Activated gamma-delta T cell treated with Interleukin-2 at 50 U/mL for 16 hours (primary cell): ENCODE measurements around the gene C2CD3.
"Not testable (repeated sequence)": the region's sequence is repeated elsewhere in the genome, so short reads cannot be mapped to it uniquely, and the experiment has no call there.

Experiments used
- DNase-seq: peaks from one replicate; pipeline ENCODE4 v3.0.0-alpha.2; 2020

C2CD3 gene

DNA sequence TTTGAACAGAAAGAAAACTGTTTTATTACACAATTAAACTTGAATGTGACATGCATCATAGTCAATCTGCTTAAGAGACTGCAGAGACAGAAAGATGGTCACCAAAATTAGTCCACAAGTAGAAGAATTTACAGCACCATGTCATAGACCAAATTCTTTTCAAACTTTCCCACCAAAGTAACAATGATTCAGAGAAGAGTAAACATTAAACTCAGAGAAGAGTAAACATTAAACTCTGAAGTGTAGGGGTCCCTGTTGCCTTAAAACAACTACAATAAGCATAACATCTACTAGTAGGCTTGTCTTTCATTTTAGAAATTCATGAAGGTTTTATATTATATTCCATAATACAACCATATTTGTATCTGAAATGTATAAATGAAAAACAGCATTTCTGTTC lies 104.1 kb downstream of the C2CD3 start:
- not testable (repeated sequence) for DNase-seq

GRCh38 chr11:74065534-74065933 lies 105.3 kb downstream of the C2CD3 start:
- not testable (repeated sequence) for DNase-seq

DNA sequence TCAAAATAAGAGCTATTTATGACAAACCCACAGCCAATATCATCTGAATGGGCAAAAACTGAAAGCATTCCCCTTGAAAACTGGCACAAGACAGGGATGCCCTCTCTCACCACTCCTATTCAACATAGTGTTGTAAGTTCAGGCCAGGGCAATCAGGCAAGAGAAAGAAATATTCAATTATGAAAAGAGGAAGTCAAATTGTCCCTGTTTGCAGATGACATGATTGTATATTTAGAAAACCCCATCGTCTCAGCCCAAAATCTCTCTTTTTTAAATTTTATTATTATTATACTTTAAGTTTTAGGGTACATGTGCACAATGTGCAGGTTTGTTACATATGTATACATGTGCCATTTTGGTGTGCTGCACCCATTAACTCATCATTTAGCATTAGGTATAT lies 107.2 kb downstream of the C2CD3 start:
- not testable (repeated sequence) for DNase-seq

- DNase-seq: not testable (repeated sequence)
Measured at GRCh38 chr11:74061599-74061998, 109.2 kb downstream of the C2CD3 start.

- DNase-seq: no peak
Measured at GRCh38 chr11:74057249-74058151, 113.3 kb downstream of the C2CD3 start.

DNA sequence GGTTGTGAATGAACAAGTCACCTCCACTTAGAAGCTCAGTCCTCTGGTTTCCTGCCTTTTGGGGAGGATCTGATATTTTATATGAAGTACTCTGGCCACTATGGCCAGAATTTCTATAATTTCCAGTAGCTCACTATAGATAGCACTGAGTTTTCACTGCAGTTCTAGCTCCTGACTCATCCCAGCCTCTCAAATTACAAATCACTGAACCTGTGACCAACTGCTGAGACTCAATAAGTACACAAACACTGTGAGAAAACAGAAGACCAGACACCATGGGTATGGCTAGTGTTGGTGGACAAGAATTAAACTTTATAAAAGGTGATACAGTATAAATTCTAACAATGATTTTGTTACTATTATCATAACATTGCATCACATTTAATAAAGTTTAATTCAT lies 114.9 kb downstream of the C2CD3 start:
- DNase-seq: no peak

- no peak for DNase-seq
Measured at GRCh38 chr11:74050465-74050864, 120.3 kb downstream of the C2CD3 start.

DNA sequence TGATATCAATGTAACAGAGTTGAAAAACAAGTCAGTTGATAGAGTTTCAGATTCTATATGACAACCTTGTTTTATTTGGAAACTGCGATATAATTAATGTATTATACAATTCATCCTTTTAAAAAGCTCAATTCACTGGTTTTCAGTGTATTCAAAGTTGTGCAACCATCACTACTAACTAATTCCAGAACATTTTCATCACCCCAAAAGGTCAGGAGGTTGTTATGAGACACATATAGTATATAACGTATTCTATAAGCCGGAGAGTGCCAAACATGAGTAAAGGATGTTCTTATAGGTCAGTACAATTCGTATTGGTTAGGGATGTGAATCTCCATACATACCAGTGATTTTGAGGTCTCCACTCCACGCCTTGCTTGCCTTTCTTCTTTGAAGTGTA lies 121.8 kb downstream of the C2CD3 start:
- no peak for DNase-seq

GRCh38 chr11:74044538-74044937 lies 126.3 kb downstream of the C2CD3 start:
- no peak for DNase-seq

DNA sequence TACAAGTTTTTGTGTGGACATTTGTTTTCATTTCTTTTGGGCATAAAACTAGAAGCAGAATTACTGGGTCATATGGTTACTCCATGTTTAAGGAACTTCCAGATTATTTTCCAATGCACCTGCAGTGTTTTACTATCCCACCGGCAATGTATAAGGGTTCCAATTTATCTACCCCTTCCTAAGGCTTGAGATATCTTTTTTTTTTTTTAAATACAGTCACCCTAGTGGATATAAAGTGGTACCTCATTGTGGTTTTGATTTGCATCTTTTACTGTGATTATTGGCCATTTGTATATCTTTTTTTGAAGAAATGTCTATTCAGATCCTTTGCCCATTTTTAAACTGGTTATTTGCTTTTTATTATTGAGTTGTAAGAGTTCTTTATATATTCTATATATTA lies 127.4 kb downstream of the C2CD3 start:
- no peak for DNase-seq

DNA sequence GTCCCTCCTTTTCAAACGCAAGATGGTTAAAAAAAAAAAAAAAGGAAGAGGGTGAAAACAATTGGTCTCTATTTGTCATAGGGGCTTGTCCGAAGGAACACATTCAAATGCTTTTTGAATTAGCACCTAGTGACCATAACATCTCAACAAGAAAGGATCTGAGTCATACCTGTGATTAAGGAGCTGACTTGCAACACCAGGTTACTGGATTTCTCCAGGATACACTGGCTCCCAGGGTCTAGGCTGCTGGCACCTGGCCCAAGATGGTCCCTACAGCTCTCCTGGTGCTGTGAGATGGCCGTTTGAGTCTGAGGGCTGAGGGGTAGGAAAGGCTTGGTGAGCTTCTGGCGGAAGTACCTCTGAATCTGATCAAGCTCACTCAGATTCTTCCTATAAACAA lies 133.5 kb downstream of the C2CD3 start:
- DNase-seq: no peak

DNA sequence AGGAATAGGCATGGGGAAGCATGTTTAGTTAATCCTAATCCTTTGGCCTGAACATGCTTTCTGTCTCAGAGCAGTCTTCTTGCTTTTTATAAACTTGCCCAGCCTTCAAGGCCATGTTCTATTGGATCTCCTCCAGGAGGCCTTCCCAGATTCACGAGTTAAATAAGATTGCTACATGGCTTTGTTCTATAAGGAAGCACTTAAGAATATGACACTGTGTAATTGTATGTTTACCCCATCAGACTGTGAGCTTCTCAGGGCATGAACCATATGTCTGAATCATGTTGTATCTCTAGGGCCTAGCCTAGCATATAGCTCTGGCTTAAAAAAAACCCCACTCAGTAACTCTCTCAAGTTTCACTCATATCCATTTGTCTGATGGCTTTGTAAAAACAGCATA lies 135.5 kb downstream of the C2CD3 start:
- no peak for DNase-seq

DNA sequence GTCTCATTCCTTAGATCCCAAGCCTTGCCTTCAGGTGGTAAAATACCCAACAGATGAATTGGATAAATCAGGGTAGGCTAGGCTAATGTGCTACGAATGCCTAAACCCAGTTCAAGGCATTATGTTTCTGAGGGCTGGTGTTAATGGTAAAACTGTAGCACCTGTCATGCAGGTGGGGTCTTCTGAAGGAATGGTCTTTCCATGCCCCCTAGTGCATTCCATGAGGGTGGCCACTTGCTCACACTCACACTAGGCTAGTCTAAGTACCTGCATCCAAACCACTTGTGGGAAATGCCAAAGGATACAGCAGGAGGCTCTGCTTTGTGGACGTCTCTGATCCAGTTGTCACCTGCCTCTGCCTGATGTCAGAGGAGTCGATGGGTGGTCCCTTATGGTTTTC lies 137.8 kb downstream of the C2CD3 start:
- DNase-seq: peak; percentile 22

DNA sequence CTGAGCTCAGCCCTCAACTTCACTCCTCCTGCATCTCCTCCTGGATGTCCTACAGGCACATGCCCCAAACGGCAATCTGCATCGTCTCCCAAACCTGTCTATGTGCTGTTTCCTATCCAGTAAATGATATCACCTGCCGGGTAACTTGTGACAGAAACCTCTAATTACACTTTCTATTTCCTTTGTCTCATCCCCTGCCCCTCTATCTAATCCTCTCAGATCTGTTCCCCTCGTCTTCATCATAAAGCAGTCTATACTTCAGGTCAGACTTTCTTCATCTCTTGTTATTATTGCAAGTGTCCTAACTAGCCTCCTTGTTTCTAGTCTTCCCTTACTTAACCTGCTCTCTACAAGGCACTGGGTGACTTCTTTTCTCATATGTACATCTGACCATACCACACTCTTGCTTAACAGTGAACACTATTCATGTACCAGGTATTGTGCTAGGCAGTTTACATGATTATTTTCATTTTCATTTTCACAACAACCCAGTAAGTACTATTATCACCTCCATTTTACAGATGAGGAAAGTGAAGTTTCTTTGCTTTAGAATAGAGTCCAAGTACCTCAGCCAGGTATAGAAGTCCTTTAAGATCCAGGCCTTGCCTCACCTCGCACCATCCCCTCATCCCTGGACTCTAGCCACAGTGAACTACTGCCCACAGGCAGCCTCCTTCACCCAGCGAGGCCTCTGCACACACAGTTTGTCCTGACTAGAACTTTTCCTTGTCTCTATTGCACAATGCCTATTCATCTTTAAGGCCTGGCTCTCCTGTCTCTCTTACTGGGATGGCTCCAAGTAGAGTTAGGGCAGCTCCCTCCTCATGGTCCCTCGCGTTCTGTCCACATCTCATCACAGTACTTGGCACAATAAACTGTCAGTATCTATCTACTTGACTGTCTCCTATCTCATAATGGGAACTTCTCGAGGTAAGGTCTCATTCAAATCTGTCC lies 139.8 kb downstream of the C2CD3 start:
- DNase-seq: no peak

GRCh38 chr11:74025467-74026166 lies 145.2 kb downstream of the C2CD3 start:
- no peak for DNase-seq

DNA sequence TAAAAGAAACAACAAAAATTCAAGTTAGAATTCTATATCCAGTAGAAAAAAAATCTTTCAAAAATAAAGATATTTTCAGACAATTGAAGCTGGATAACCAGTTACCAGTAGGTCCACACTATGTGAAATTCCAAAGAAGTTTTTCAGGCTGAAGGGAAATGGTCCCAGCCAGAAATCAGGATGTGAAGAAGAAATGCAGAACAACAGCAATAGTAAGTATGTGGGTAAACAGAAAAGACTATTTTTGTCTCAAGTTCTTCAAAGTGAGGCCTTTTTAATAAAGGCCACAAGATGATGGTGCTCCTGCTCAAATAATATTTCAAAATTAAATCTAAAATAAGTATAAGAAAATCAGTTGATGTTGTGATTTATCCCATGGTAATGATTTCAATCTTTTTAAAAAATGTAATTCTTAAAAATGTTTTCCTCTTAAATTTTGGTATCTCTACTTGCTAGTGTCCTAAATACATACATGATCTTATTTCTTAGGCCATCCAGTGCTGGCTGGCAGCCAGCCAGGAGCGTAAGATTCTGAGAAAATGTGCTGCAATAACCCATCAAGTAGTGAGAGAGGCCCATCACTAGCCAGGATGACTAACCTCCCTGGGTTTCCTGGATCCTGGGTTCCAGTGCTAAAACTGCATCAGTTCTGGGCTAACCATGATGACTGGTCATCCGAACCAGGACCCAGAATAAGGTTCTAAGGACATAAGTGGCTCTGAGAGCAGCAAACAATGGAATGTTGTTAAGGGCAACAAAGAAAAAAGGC lies 146.4 kb downstream of the C2CD3 start:
- DNase-seq: no peak

DNA sequence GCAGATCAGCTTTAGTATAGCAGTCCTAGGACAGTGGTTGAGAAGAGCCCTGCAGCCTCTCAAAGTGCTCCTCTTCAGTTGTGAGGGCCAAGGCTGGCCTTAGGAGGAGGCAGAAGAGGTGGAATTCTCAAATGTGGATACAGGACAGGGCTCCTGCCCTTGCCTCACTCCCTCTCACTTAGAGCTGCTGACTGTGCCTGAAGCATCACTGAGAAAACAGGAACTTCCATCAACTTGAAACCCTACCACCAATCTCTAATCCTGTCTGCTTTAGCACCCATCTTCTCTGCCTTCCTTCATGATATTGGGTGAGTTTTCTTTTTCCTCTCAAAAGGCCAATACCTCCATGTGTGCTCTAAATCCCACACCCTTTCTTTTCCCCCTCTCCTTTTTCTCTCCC lies 147.5 kb downstream of the C2CD3 start:
- DNase-seq: no peak

- DNase-seq: no peak
Measured at GRCh38 chr11:74022546-74022945, 148.3 kb downstream of the C2CD3 start.

DNA sequence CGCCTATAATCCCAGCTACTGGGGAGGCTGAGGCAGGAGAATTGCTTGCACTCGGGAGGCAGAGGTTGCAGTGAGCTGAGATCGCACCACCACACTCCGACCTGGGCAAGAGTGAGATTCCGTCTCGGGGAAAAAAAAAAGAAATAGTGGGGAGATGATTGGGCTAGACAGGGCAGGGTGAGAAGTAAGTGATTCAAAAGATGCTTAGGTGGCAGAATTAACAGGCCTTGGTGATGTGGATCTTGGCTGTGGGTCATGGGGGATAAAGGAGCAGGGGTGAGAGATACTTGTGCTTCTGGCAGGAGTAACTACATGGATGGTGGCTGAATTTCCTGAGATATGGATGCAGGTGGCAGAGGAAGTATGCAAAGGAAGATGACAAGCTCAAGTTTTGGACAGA lies 148.8 kb downstream of the C2CD3 start:
- DNase-seq: no peak

DNA sequence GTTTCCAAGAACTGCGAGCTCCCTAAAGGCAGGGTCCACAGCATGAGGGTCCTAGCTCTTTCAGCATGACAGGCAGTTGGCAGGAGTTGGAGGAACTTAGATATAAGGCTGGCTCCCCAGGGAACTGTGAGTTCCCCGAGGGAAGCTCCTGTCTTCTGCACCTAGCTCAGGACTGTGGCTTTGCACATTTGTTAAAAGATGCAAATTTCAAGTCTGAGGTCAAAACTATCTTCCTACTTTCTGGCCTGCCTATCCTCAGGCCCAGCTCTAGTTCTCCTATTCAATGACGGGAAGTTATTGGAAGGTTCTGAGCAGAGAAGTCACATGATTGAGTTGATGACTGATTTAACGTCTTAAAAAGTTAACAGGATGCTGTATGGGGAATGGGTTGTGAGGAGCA lies 150.3 kb downstream of the C2CD3 start:
- no peak for DNase-seq

DNA sequence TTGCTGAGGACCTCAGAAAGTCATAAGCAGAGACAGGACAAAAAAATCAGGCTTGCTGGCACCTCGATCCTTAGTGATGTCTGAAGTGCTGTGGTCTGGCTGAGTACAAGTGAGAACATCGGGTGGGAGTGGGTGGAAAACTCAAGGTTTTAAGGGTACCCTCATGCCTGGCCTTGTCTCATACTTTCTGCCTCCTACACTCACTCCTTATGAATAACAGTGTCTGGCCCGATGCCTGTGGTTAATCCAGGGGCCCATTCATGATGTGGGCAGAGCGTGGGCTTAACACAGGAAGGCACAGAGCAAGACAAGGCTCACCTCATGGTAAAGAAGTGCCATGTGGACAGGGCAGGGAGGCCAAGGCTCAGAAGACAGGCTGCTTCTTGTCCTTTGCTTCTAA lies 150.9 kb downstream of the C2CD3 start:
- DNase-seq: peak; percentile 16

DNA sequence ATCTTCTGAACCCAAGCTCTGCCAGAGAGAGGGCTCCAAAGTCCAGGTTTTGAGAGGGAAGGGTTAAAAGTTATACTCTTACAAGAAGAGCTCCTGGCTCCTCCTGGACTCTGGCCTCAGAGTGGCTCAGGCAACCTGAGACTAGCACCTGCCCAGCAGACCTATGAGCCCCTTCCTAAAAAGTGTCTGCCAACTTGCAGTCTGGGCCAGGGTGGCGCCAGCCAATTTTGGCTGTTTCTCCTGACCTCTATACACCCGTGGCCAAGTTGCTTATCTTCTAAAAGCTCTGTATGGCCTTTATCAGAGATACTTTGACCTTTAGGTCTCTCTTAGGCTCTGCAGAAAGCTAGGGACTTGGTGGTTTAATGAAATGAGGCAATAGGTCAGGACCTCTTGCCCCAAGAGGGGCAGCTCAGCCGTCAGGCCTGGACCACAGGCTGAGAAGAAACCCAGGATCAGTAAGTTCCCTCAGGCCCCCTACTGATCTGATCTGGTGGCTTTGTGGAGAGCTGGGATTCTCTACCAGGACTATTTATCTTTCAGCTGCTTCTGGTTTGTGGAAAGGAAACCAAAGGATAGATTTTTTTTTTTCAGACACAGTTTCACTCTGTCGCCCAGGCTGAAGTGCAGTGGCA lies 151.6 kb downstream of the C2CD3 start:
- DNase-seq: no peak
